IPS DF 6.9 (cell line): ENCODE measurements around the gene TMEM247.

ENCODE experiments used
- DNase-seq: peaks from one replicate; pipeline ENCODE4 v3.0.0-alpha.2; 2013; ENCODE audit warnings: low read depth, low spot score
- H3K27ac ChIP-seq: one replicate; pipeline ENCODE4 v1.5.1; 2013; ENCODE audit warnings: low read length, control low read depth
- H3K27me3 ChIP-seq: 2 replicates; pipeline ENCODE4 v1.6.1; 2013; ENCODE audit warnings: mild to moderate bottlenecking, low read length; ENCODE audit not compliant: control insufficient read depth, insufficient read depth
- H3K36me3 ChIP-seq: 2 replicates; pipeline ENCODE4 v1.6.1; 2013; ENCODE audit warnings: low read length; ENCODE audit not compliant: control insufficient read depth, insufficient read depth
- H3K4me1 ChIP-seq: 2 replicates; pipeline ENCODE4 v1.6.1; 2013; ENCODE audit warnings: low read length; ENCODE audit not compliant: control insufficient read depth, insufficient read depth
- H3K4me3 ChIP-seq: 2 replicates; pipeline ENCODE4 v1.5.1; 2013; ENCODE audit warnings: mild to moderate bottlenecking, low read length
- H3K9me3 ChIP-seq: 2 replicates; pipeline ENCODE4 v1.6.1; 2013; ENCODE audit warnings: low read length, inconsistent platforms; ENCODE audit not compliant: control insufficient read depth, insufficient read depth
- WGBS: extraction: QIAGEN DNeasy Blood & Tissue Kit; methylation state at CpG from one replicate; pipeline ENCODE4 v1.1.7; 2013; ENCODE audit warnings: mixed read lengths, missing lambda C conversion rate; ENCODE audit not compliant: insufficient read length, insufficient coverage; 5-methylcytosine and 5-hydroxymethylcytosine counted together

Gene TMEM247

DNA sequence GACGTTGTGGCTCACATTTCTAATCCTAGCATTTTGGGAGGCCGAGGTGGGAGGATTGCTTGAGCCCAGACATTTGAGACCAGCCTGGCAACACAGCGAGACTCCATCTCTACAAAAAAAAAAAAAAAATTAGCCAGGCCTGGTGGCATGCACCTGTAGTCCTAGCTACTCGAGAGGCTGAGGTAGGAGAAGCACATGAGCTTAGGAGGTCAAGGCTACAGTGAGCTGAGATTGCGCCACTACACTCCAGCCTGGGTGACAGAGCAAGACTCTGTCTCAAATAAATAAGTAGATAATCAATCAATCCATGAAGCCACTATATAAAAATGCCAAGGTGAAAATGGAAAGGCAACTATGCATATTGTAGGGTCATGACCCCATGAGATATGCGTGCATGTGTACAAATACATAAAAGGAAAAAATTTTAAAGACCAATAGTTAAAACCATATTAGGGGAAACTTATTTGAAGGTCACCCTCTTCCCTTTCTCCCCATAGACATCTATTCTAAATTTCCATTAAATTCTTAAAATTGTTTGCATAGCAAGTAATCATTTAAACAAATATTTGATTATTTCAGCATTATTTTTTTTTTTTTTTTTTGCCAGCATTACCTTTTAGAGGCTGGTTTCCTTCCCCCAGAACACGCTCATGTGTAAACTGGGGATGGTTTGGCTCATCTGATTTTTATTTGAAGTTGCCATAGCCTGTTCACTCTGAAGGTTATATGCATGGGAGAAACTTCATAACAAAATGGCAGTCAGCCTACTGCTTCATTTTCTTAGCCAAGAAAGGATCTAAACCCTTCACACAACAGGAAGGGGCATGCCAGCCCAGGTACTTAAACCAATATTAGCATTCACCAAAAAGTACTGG, 37.3 kb upstream of the TMEM247 start:
- WGBS: no CpG with 5 or more reads among the region's 7 CpGs
- Histone ChIP-seq H3K4me1 (no peaks in the 10 kb centered on the region), H3K4me3 (no peak overlapping the region), H3K27ac (no peak overlapping the region), H3K27me3 (no peaks in the 10 kb centered on the region), H3K9me3 (no peaks in the 10 kb centered on the region), H3K36me3 (no peaks in the 10 kb centered on the region)
- DNase-seq: no peak

DNA sequence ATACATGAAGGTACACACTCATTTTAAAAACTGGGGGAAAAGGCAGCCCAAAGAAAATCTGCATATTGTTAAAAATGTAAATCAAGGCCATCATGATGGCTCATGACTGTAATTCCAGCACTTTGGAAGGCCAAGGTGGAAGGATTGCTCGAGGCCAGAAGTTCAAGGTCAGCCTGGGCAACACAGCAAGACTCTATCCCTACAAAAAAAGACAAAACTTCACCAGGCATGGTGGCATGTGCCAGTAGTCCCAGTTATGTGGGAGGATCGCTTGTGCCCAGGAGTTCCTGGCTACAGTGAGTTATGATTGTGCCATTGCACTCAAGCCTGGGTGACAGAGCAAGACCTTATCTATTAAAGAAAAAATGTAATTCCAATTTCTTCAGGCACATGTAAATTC, 34.6 kb upstream of the TMEM247 start:
- WGBS: no CpG with 5 or more reads among the region's 2 CpGs

DNA sequence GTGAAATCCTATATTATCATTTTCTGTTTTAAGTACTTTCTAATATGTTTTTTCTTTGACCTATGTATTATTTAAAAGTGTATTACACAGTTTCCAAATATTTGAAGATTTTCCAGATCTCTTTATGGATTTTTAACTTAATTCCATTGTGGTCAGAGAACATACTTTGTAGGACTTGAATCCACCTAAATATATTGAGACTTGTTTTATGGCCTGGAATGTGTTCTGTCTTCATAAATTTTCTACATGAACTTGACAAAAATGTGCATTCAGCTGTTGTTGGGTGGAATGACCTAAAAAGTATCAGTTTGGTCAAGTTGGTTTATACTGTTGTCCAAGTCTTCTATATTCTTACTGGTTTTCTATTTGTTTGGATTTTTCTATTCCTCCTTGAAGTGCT, 33.8 kb upstream of the TMEM247 start:
- Histone ChIP-seq H3K27ac (no peak overlapping the region), H3K4me1 (no peaks in the 10 kb centered on the region), H3K4me3 (no peak overlapping the region), H3K36me3 (no peaks in the 10 kb centered on the region), H3K27me3 (no peaks in the 10 kb centered on the region), H3K9me3 (no peaks in the 10 kb centered on the region)
- no peak for DNase-seq

More for the DNA sequence above, 34.6 kb upstream of the TMEM247 start:
- Histone ChIP-seq H3K36me3 (no peaks in the 10 kb centered on the region), H3K4me1 (no peaks in the 10 kb centered on the region), H3K27ac (no peak overlapping the region), H3K27me3 (no peaks in the 10 kb centered on the region), H3K4me3 (no peak overlapping the region), H3K9me3 (no peaks in the 10 kb centered on the region)
- DNase-seq: no peak

DNA sequence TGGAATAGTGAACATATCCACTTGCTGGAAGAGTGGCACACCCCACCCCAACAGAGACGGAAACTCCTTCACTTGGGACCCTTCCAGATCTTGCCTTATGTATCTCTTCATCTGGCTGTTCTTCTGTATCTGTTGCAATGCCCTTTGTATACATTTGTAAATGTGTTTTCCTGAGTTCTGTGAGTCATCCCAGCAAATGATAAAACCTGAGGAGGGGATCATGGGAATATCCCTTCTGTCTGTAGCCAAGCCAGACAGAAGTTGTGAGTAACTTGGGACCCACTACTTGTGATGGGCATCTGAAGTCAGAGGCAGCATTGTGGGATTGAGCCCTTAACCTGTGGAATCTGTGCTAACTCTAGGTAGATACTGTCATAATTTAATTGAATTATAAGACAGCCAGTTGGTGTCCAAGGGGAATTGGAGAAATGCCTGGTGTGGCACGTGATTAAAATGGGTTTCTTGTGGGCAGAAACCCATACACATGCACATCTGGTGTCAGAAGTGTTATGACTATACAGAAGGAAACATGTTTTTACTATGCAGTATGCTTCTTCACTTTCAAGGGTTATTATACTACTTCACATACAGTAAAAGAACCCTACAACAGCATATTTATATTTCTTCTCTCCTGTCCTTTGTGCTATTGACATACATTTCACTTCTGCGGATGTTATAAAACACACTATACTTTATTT, 32.3 kb upstream of the TMEM247 start:
- Histone ChIP-seq H3K4me1 (no peaks in the 10 kb centered on the region), H3K27me3 (no peaks in the 10 kb centered on the region), H3K36me3 (no peaks in the 10 kb centered on the region), H3K27ac (no peak overlapping the region), H3K9me3 (no peaks in the 10 kb centered on the region), H3K4me3 (no peak overlapping the region)
- WGBS: no CpG with 5 or more reads among the region's 3 CpGs
- no peak for DNase-seq

DNA sequence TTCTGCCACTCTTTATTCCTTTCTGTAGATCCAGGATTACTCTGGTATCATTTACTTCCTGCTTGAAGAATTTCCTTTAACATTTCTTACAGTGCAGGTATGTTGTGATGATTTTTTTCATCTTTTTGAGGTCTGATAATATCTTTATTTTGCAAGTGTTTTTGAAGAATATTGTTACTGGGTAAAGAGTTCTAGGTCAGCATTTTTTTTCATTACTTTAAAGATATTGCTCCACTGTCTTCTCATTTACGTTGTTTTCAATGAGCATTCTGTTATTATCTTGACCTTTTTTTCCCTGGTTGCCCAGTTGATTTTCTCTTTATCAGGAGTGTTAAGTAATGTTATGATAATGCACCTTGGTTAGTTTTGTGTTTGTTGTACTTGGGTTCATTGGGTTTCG, 31.7 kb upstream of the TMEM247 start:
- Histone ChIP-seq H3K36me3 (no peaks in the 10 kb centered on the region), H3K4me1 (no peaks in the 10 kb centered on the region), H3K4me3 (no peak overlapping the region), H3K9me3 (no peaks in the 10 kb centered on the region), H3K27me3 (no peaks in the 10 kb centered on the region), H3K27ac (no peak overlapping the region)
- no peak for DNase-seq
- WGBS: no CpG with 5 or more reads among the region's 2 CpGs

DNA sequence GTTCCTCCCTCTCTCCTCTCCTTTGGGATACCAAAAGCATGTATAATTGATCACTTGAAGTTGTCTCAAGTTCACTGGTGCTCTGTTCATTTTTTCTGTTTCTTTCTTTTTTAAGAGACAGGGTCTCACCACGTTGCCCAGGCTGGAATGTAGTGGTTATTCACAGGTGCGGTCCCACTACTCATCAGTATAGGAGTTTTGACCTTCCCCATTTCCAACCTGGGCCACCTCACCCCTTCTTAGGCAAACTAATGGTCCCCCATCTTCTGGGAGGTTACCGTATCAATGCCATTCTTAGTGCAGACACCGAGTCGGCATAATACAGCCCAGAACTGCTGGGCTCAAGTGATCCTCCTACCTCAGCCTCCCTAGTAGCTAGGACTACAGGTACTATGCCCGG, 31.3 kb upstream of the TMEM247 start:
- H3K36me3 ChIP-seq: no peaks in the 10 kb centered on the region
- no peak overlapping the region for H3K27ac ChIP-seq
- no peaks in the 10 kb centered on the region for H3K4me1 ChIP-seq
- no CpG with 5 or more reads among the region's 6 CpGs for WGBS
- no peak for DNase-seq
- H3K4me3 ChIP-seq: no peak overlapping the region
- H3K9me3 ChIP-seq: no peaks in the 10 kb centered on the region
- H3K27me3 ChIP-seq: no peaks in the 10 kb centered on the region

DNA sequence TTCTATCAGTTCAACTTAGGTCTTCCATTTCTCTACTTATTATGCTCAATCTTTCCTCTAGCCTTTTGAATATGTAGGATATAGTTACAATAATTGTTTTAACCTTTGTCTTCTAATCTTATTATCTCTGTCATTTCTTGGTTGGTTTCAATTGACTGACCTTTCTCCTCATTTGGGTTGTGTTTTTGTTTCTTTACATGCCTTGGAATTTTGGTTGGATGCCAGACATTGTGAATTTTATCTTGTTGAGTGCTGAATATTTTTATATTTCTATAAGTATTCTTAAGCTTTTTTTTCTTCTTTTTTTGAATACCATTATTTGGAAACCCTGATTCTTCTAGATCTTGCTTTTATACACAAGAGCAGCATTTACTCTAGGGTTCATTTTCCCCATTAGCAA, 30.7 kb upstream of the TMEM247 start:
- Histone ChIP-seq H3K4me1 (no peaks in the 10 kb centered on the region), H3K27ac (no peak overlapping the region), H3K4me3 (no peak overlapping the region), H3K9me3 (no peaks in the 10 kb centered on the region), H3K36me3 (no peaks in the 10 kb centered on the region), H3K27me3 (no peaks in the 10 kb centered on the region)
- no peak for DNase-seq

DNA sequence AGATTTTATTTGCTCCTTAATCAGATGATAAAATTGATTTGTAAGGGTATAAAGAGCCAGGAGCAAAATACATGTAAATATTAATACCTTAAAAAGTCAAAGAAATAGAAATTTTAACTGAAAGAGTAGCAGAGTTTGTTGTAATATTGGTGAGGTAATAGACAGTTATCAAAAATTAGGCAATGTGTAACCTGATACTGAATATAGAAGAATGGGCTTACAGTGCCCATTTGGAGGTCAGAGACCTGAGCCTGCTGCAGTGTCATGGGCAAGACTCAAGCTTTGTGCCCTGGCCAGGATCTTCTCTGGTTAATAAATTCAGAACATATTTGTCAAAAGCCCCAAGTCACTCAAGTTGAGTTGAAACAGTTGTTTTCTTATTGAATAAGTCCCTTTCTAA, 29.7 kb upstream of the TMEM247 start:
- Histone ChIP-seq H3K9me3 (no peaks in the 10 kb centered on the region), H3K4me3 (no peak overlapping the region), H3K27me3 (no peaks in the 10 kb centered on the region), H3K27ac (no peak overlapping the region), H3K36me3 (no peaks in the 10 kb centered on the region), H3K4me1 (no peaks in the 10 kb centered on the region)
- DNase-seq: no peak

DNA sequence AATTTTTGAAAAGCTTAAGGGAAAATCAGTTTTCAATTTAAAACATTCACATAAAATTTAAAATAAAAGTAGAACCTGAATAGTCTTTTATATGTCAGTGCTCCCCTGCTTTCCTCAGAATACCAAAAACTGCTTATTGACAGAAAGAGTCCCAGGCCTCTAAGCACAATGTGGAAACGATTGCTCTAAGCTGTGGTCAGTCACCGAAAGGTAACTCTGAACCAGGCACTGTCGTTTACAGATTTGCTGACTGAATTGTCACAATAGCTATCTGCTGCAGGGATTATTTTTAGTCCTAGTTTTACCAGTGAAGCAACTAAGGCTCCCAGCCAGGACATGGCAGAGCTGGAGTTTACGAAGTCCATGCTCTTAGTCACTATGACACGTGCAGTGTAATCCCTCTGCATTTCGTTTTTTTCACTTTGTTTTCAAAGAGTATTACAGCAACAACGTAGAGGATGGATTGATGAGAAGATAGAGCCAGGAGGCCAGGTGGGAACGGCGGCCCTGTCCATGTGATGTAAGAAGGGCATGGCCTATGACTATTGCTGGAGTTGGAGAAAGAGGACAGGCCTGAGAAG, 28.1 kb upstream of the TMEM247 start:
- no CpG with 5 or more reads among the region's 9 CpGs for whole genome bisulfite sequencing
- DNase-seq: no peak
- Histone ChIP-seq H3K4me1 (no peaks in the 10 kb centered on the region), H3K9me3 (no peaks in the 10 kb centered on the region), H3K4me3 (no peak overlapping the region), H3K36me3 (no peaks in the 10 kb centered on the region), H3K27ac (no peak overlapping the region), H3K27me3 (no peaks in the 10 kb centered on the region)

DNA sequence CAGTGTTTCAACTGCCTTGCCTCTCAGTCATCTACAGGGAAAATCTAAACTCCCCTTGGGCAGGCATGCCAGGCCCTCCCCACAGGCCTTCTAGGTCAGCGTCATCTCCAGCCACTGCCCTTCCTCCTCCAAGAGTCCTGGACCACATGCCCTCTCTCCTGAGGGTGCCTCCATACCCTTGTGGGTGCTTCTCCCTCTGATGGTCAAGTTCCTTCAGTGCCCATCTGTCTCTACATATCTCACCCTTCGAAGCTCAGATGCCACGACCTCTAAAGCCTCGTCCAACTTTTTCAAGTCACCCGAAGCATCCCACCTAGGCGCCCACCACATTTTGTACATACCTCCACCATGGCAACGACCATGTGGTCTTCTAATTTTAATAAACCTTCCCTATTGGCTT, 22.6 kb upstream of the TMEM247 start:
- Histone ChIP-seq H3K4me1 (0 out of 2 replicates have a peak, but pooled peaks cover 1% of the 10 kb centered on the region), H3K27me3 (no peaks in the 10 kb centered on the region), H3K27ac (no peak overlapping the region), H3K4me3 (no peak overlapping the region), H3K36me3 (no peaks in the 10 kb centered on the region), H3K9me3 (no peaks in the 10 kb centered on the region)
- DNase-seq: no peak
- no CpG with 5 or more reads among the region's 7 CpGs for WGBS
